Measurements from ENCODE around the gene TRMT11.
A peak's percentile ranks its signal among the peaks of the same experiment; 100 is the strongest.

Gene TRMT11

DNA sequence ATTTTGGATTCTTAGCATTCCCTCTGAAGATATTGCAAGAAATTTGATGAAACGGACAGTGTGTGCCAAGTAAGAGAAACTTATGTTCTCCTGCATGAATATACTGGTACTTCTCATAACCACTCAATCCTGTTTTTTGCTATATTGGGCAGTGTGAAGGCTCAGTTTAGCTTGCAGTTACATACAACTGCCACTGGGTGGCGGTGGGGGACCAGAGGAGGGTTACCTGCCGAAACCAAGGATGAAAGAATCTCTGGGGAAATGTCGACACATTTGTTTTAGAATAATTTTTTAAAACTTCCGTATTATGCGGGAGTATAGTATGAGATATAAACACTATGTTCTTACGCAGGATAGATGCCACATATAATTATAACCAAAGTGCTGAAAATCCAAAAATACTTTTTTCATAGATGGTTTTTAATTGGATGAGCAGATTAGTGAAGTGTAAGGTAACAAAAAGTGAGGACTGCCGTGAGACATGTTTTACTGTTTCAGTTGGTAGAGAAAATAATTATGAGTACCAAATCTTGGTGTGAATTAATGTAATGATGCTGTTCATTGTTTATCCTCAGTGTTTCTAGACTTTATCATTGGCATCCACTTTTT is 9.7 kb downstream of the TRMT11 start:
- Histone ChIP-seq H3K4me3 (ENCODE audit: low read depth, low read length) (0 out of 2 replicates have a peak overlapping the region, but pooled peaks have one; percentile 4), H3K4me1 (no peaks in the 10 kb centered on the region), H3K27me3 (no peaks in the 10 kb centered on the region), H3K36me3 (peaks cover 18% of the 10 kb centered on the region), H3K9me3 (no peaks in the 10 kb centered on the region)
- peak; percentile 99 for TF ChIP-seq CTCF (IDR thresholded peaks at IDR 0.05; ENCODE audit: low read depth, low read length)
- DNase-seq, result peak; percentile 70

- DNase-seq, result no peak
- Histone ChIP-seq H3K36me3 (peaks cover 43% of the 10 kb centered on the region), H3K4me1 (no peaks in the 10 kb centered on the region)
Observed at GRCh38 chr6:126002755-126003679, 16.7 kb downstream of the TRMT11 start.

GRCh38 chr6:126007800-126008199 is 21.5 kb downstream of the TRMT11 start:
- no peak for DNase-seq
- no peak for TF ChIP-seq CTCF (IDR thresholded peaks at IDR 0.05; ENCODE audit: low read depth, low read length)
- H3K36me3 ChIP-seq, result peaks cover 56% of the 10 kb centered on the region
- no peaks in the 10 kb centered on the region for H3K27me3 ChIP-seq
- no peaks in the 10 kb centered on the region for H3K9me3 ChIP-seq
- no peaks in the 10 kb centered on the region for H3K4me1 ChIP-seq
- no peak overlapping the region for H3K4me3 ChIP-seq (ENCODE audit: low read depth, low read length)

More at GRCh38 chr6:126002755-126003679, 16.7 kb downstream of the TRMT11 start:
- Histone ChIP-seq H3K9me3 (no peaks in the 10 kb centered on the region), H3K27me3 (no peaks in the 10 kb centered on the region), H3K4me3 (ENCODE audit: low read depth, low read length) (no peak overlapping the region)
- TF ChIP-seq CTCF (IDR thresholded peaks at IDR 0.05; ENCODE audit: low read depth, low read length), result no peak

DNA sequence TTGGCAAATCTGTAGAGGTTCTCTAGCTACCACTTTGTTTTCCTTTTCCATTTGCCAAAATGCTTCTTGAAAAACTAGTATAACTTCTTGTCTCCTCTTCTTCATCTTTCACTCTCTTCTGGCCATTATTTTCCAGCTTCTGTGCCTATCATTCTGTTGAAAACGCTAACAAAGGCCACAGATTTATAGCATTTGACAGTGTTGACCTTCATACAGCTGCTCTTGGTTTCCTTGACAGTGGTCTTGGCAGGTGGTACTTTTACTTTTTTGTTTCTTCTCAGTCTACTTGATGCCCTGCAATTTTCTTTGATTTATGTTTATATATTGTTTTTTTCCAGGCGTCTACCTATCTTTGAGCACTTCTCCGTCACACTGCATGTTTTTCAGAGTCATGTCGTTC is 23.7 kb downstream of the TRMT11 start:
- no peak for DNase-seq
- Histone ChIP-seq H3K4me3 (ENCODE audit: low read depth, low read length) (no peak overlapping the region), H3K27me3 (no peaks in the 10 kb centered on the region), H3K4me1 (no peaks in the 10 kb centered on the region), H3K36me3 (peaks cover 66% of the 10 kb centered on the region), H3K9me3 (no peaks in the 10 kb centered on the region)
- TF ChIP-seq CTCF (IDR thresholded peaks at IDR 0.05; ENCODE audit: low read depth, low read length), result no peak

DNA sequence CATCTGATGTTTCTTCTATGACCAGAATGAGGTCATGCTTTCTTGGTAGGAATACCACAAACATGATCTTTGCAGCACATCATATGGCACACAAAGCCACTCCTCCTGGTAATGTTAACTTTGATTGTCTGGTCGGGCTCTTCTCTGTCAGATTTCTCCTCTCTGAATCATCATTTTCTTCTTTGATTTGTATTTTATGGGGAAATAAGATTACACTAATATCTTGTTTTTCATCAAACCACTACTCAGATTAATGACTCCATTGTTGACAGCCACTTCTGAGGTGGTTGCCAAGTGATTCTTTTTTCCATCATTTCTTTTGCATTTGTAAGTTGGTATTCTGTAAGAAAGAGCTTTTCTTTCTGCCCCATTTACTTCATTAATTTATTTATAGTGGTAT is 29.5 kb downstream of the TRMT11 start:
- H3K36me3 ChIP-seq, result peaks cover 64% of the 10 kb centered on the region
- no peak overlapping the region for H3K4me3 ChIP-seq (ENCODE audit: low read depth, low read length)
- peaks cover 5% of the 10 kb centered on the region for H3K4me1 ChIP-seq
- no peaks in the 10 kb centered on the region for H3K9me3 ChIP-seq
- DNase-seq, result no peak
- no peak for TF ChIP-seq CTCF (IDR thresholded peaks at IDR 0.05; ENCODE audit: low read depth, low read length)
- no peaks in the 10 kb centered on the region for H3K27me3 ChIP-seq

- DNase-seq, result no peak
- H3K9me3 ChIP-seq, result no peaks in the 10 kb centered on the region
- peaks cover 64% of the 10 kb centered on the region for H3K36me3 ChIP-seq
- no peak overlapping the region for H3K4me3 ChIP-seq (ENCODE audit: low read depth, low read length)
- TF ChIP-seq CTCF (IDR thresholded peaks at IDR 0.05; ENCODE audit: low read depth, low read length), result no peak
- peaks cover 5% of the 10 kb centered on the region for H3K4me1 ChIP-seq
- H3K27me3 ChIP-seq, result no peaks in the 10 kb centered on the region
Observed at GRCh38 chr6:126016591-126016990, 30.3 kb downstream of the TRMT11 start.
